Body of pancreas (tissue), 4 donors: Measurements from ENCODE around the gene KCNJ6. TPM values are rescaled to one million over a fixed set of nuclear protein-coding genes. Genes with fewer than 3 reads are reported as not detected.

Experiments used
- ATAC-seq: fragments of 150-250 bp; one replicate; pipeline ENCODE4 v1.9.1; 2016
- DNase-seq, 4 donors: peaks; one replicate each; pipeline ENCODE4 v3.0.0-alpha.2; 2019
- H3K27ac ChIP-seq, 4 donors: fragments of 200-600 bp; sonication (generic); 1 replicate in 3 of 4; 2 replicates in 1 of 4; pipeline versions ENCODE4 v1.5.1 to v1.6.1; 2016 to 2019; ENCODE audit warnings: mild to moderate bottlenecking in 1 of 4, mixed read lengths in 1 of 4, moderate library complexity in 1 of 4
- H3K27me3 ChIP-seq, 2 donors: fragments of 200-600 bp; sonication (generic); one replicate each; pipeline ENCODE4 v1.6.0; 2016; ENCODE audit warnings: mild to moderate bottlenecking in 1 of 2
- H3K36me3 ChIP-seq, 2 donors: fragments of 200-600 bp; sonication (generic); replicated peaks in 1 of 2; 2 replicates each; pipeline ENCODE4 v1.5.1; 2016; ENCODE audit warnings: low read depth in 2 of 2; ENCODE audit not compliant: insufficient read depth in 1 of 2
- H3K4me1 ChIP-seq: fragments of 200-600 bp; sonication (generic); one replicate; pipeline ENCODE4 v1.6.0; 2016
- H3K4me3 ChIP-seq, 2 donors: fragments of 200-600 bp; sonication (generic); 1 replicate in 1 of 2; 2 replicates in 1 of 2; pipeline ENCODE4 v1.5.1; 2016 to 2019
- H3K9me3 ChIP-seq, 3 donors: fragments of 200-600 bp; sonication (generic); 1 replicate in 2 of 3; 2 replicates in 1 of 3; pipeline ENCODE4 v1.5.1; 2016
- CTCF ChIP-seq, 7 experiments: fragments of 450-650 bp in 4 of 7; fragments of 200-600 bp in 3 of 7; sonication (generic) in 3 of 7; IDR thresholded peaks; one replicate each; pipeline ENCODE4 v1.5.1; 2016 to 2019; ENCODE audit warnings: antibody characterized with exemption in 7 of 7
- POLR2A ChIP-seq, 3 donors: fragments of 450-650 bp; IDR thresholded peaks; one replicate each; pipeline ENCODE4 v1.6.1; 2016; ENCODE audit warnings: antibody characterized with exemption in 3 of 3, mild to moderate bottlenecking in 2 of 3
- WGBS, 2 donors: methylation state at CpG; one replicate each; pipeline ENCODE4 v1.1.5; 2017; 5-methylcytosine and 5-hydroxymethylcytosine counted together
- intact Hi-C: fragments of 100-400 bp; cut with DNase I; formaldehyde crosslinking; loops from one replicate; pipeline ENCODE4 v1.15.1; 2023
- total RNA-seq, 2 donors: library from RNA; depleted of rRNA; stranded (reverse); fragments of >200 nt; gene quantifications; one replicate each; pipeline ENCODE4 v1.1.0, GENCODE V29; 2016

The KCNJ6 gene
- total RNA-seq, 2 donors from 2014 or later: under 0.01 to 0.78 TPM

- TF ChIP-seq POLR2A (IDR thresholded peaks at IDR 0.05): no peak
- TF ChIP-seq CTCF (IDR thresholded peaks at IDR 0.05): no peak
- intact Hi-C loops: no loop called here
- no peaks in the 10 kb centered on the region for H3K4me1 ChIP-seq
- WGBS, 2 donors: 46 to 68% methylated on average over 2 of the region's 2 CpGs
- H3K36me3 ChIP-seq: no peaks in the 10 kb centered on the region
- peaks cover 0 to 3% of the 10 kb centered on the region in 2 donors for H3K27me3 ChIP-seq
- no peaks in the 10 kb centered on the region for H3K9me3 ChIP-seq
- no peak overlapping the region for H3K27ac ChIP-seq
- no peak for ATAC-seq
- no peak for DNase-seq
- no peak overlapping the region for H3K4me3 ChIP-seq
Observed at GRCh38 chr21:37945036-37945435, 28.8 kb upstream of the KCNJ6 start.

- no peak for TF ChIP-seq CTCF (IDR thresholded peaks at IDR 0.05)
- no peak for TF ChIP-seq POLR2A (IDR thresholded peaks at IDR 0.05)
Observed at GRCh38 chr21:37944496-37944895, 28.2 kb upstream of the KCNJ6 start.

GRCh38 chr21:37940691-37941090, 24.4 kb upstream of the KCNJ6 start:
- H3K27ac ChIP-seq: no peak overlapping the region
- DNase-seq: no peak
- no peaks in the 10 kb centered on the region for H3K9me3 ChIP-seq
- H3K27me3 ChIP-seq: no peaks in the 10 kb centered on the region
- TF ChIP-seq POLR2A (IDR thresholded peaks at IDR 0.05) (no peak), CTCF (IDR thresholded peaks at IDR 0.05) (no peak)
- ATAC-seq: no peak
- WGBS, 2 donors: 29 to 35% methylated on average over 2 of the region's 2 CpGs
- no peaks in the 10 kb centered on the region for H3K4me1 ChIP-seq
- no peak overlapping the region for H3K4me3 ChIP-seq
- intact Hi-C loops: no loop called here
- no peaks in the 10 kb centered on the region for H3K36me3 ChIP-seq

More at GRCh38 chr21:37944496-37944895, 28.2 kb upstream of the KCNJ6 start:
- H3K27me3 ChIP-seq: peaks cover 0 to 3% of the 10 kb centered on the region in 2 donors
- no peaks in the 10 kb centered on the region for H3K9me3 ChIP-seq
- H3K27ac ChIP-seq: no peak overlapping the region
- intact Hi-C loops: no loop called here
- H3K4me1 ChIP-seq: no peaks in the 10 kb centered on the region
- no peak overlapping the region for H3K4me3 ChIP-seq
- ATAC-seq: no peak
- DNase-seq: no peak
- WGBS, 2 donors: 48 to 58% methylated on average over 4 to 5 of the region's 5 CpGs
- no peaks in the 10 kb centered on the region for H3K36me3 ChIP-seq

- no peaks in the 10 kb centered on the region for H3K9me3 ChIP-seq
- 57 to 68% methylated on average over 4 of the region's 4 CpGs for WGBS, 2 donors
- no peaks in the 10 kb centered on the region for H3K36me3 ChIP-seq
- intact Hi-C loops: no loop called here
- DNase-seq: no peak
- no peaks in the 10 kb centered on the region for H3K4me1 ChIP-seq
- no peak overlapping the region for H3K4me3 ChIP-seq
- no peak overlapping the region for H3K27ac ChIP-seq
- no peaks in the 10 kb centered on the region for H3K27me3 ChIP-seq
- no peak for ATAC-seq
- TF ChIP-seq POLR2A (IDR thresholded peaks at IDR 0.05) (no peak), CTCF (IDR thresholded peaks at IDR 0.05) (no peak)
Observed at GRCh38 chr21:37939838-37940237, 23.6 kb upstream of the KCNJ6 start.

GRCh38 chr21:37939251-37939650, 23.0 kb upstream of the KCNJ6 start:
- H3K27ac ChIP-seq: no peak overlapping the region
- no peaks in the 10 kb centered on the region for H3K36me3 ChIP-seq
- TF ChIP-seq CTCF (IDR thresholded peaks at IDR 0.05) (no peak), POLR2A (IDR thresholded peaks at IDR 0.05) (no peak)
- intact Hi-C loops: no loop called here
- H3K27me3 ChIP-seq: no peaks in the 10 kb centered on the region
- 60 to 82% methylated on average over 4 of the region's 4 CpGs for WGBS, 2 donors
- no peaks in the 10 kb centered on the region for H3K4me1 ChIP-seq
- no peak for DNase-seq
- H3K9me3 ChIP-seq: no peaks in the 10 kb centered on the region
- H3K4me3 ChIP-seq: no peak overlapping the region
- no peak for ATAC-seq
